ENCODE measurements around the gene ZNF524.

GRCh38 chr19:55600662-55601028 is 557 bp downstream of the ZNF524 start:
- TF ChIP-seq CTCF (IDR thresholded peaks at IDR 0.05): no peak
- TF ChIP-seq POLR2A (IDR thresholded peaks at IDR 0.05): no peak
- no peak for TF ChIP-seq EP300 (IDR thresholded peaks at IDR 0.05)

Measured in tibial nerve (tissue), 4 donors.